OCI-LY7 (cell line): Measurements from ENCODE around the gene SMAD6. TPM values are rescaled to one million over a fixed set of nuclear protein-coding genes. Genes with fewer than 3 reads are reported as not detected.

Experiments used
- BruUV-seq: library from RNA; stranded (reverse); fragments of 400-500 nt; replicated peaks from 2 replicates; lab custom pipeline; 2021; lab: Mats Ljungman, UMichigan
- CTCF ChIA-PET: fragments of 300-600 bp; sonication (Branson Sonifier 250); formaldehyde crosslinking; loops from one replicate; lab custom pipeline; 2022; ENCODE audit warnings: antibody characterized with exemption; ENCODE audit not compliant: unreplicated experiment; lab: Charles Lee
- POLR2A ChIA-PET: fragments of 300-600 bp; sonication (Branson Sonifier 250); formaldehyde crosslinking; loops from one replicate; lab custom pipeline; 2022; ENCODE audit warnings: antibody characterized with exemption; lab: Charles Lee
- DNase-seq: peaks from one replicate; pipeline ENCODE4 v3.0.0-alpha.2; 2015; ENCODE audit warnings: low spot score
- H2AFZ ChIP-seq: fragments of 200-600 bp; sonication (generic), shearing (Covaris generic); 2 replicates; pipeline ENCODE4 v1.6.1; 2014; ENCODE audit warnings: mild to moderate bottlenecking, antibody characterized with exemption, low read length, moderate library complexity
- H3K27ac ChIP-seq: fragments of 200-600 bp; sonication (generic); 2 replicates; pipeline ENCODE4 v1.5.1; 2014; ENCODE audit warnings: mixed run types, low read depth, mild to moderate bottlenecking, moderate library complexity, low read length, inconsistent platforms; ENCODE audit not compliant: poor library complexity, severe bottlenecking
- H3K36me3 ChIP-seq: fragments of 200-600 bp; sonication (generic); 2 replicates; pipeline ENCODE4 v1.6.1; 2014; ENCODE audit warnings: mild to moderate bottlenecking, antibody characterized with exemption, low read length, moderate library complexity, mixed read lengths; ENCODE audit not compliant: insufficient read depth
- H3K4me1 ChIP-seq: fragments of 200-600 bp; sonication (generic); 2 replicates; pipeline ENCODE4 v1.5.1; 2014; ENCODE audit warnings: mild to moderate bottlenecking, low read length; ENCODE audit not compliant: insufficient read depth, poor library complexity, severe bottlenecking
- H3K4me2 ChIP-seq: fragments of 200-600 bp; sonication (generic); 2 replicates; pipeline ENCODE4 v1.6.1; 2014; ENCODE audit warnings: mild to moderate bottlenecking, low read length
- H3K4me3 ChIP-seq: fragments of 200-600 bp; sonication (generic); 2 replicates; pipeline ENCODE4 v1.5.1; 2014; ENCODE audit warnings: mild to moderate bottlenecking, low read depth, low read length; ENCODE audit not compliant: poor library complexity, severe bottlenecking
- H3K79me2 ChIP-seq: fragments of 200-600 bp; sonication (generic); 2 replicates; pipeline ENCODE4 v1.6.1; 2016; ENCODE audit warnings: low read depth, mild to moderate bottlenecking, low read length, moderate library complexity, mixed read lengths; ENCODE audit not compliant: insufficient read depth
- H3K9me2 ChIP-seq: fragments of 200-600 bp; sonication (generic); 2 replicates; pipeline ENCODE4 v1.6.1; 2016; ENCODE audit warnings: mild to moderate bottlenecking, low read length, mixed read lengths; ENCODE audit not compliant: insufficient read depth
- H3K9me3 ChIP-seq: fragments of 200-600 bp; sonication (generic); 2 replicates; pipeline ENCODE4 v1.6.1; 2014; ENCODE audit warnings: mild to moderate bottlenecking, mixed run types, low read length, mixed read lengths
- H4K20me1 ChIP-seq: fragments of 200-600 bp; sonication (generic); 2 replicates; pipeline ENCODE4 v1.6.1; 2014; ENCODE audit warnings: mild to moderate bottlenecking, antibody characterized with exemption, low read length, moderate library complexity, mixed read lengths; ENCODE audit not compliant: insufficient read depth
- EZH2phosphoT487 ChIP-seq: fragments of 200-600 bp; sonication (generic); IDR thresholded peaks from 2 replicates; pipeline ENCODE4 v1.6.1; 2018; ENCODE audit warnings: low read depth, borderline replicate concordance, mild to moderate bottlenecking, mixed run types, antibody characterized with exemption, low read length, moderate library complexity, mixed read lengths
- intact Hi-C: fragments of 100-400 bp; cut with micrococcal nuclease; formaldehyde crosslinking; loops from one replicate; pipeline ENCODE4 v1.10.0; 2022; ENCODE audit not compliant: unreplicated experiment
- total RNA-seq, 2 experiments: library from RNA; depleted of rRNA in 1 of 2; stranded (reverse); fragments of >200 nt in 1 of 2; shearing (Covaris generic) in 1 of 2; gene quantifications; 2 replicates each; pipeline ENCODE4 v1.2.3, GENCODE V29; 2014 to 2022
- TF ChIP-seq, protein P1 (sequence below): fragments of 200-600 bp; sonication (generic); conservative IDR thresholded peaks from 2 replicates; pipeline ENCODE4 v1.5.1; 2014; ENCODE audit warnings: mild to moderate bottlenecking, antibody characterized with exemption, low read length, moderate library complexity, mixed read lengths

Gene SMAD6
- total RNA-seq, 2 experiments from 2014 or later = 14.6 to 16.1 TPM

DNA sequence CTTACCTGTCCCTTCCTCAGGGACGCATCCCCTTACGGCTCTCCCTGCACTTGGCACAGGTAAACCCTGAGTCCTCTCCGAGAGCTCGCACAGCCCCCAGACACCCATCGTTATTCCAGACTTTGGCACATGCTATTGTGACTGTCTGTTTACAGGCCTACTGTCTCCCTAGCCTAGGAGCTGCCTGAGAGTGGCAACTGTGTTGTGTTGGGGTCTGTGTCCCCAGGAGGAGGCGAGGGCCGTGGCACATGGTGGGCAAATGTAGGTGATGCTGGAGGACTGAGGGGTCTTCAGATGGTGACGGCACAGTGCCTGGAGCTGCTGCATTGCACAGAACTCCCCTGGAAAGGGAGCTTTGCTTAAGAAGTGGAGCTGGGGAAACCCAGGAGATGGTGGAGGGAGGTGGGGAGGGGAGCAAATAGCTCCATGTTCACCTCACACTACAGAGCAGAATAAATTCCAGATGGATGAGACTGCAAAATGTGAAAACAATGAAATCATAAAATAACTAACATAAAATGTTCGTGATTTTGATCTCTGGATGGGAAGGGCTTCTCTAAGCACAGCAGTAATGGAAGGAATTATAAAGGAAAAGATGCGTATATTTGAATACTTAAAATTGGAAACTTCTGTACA lies 96.5 kb downstream of the SMAD6 start:
- H3K4me3 ChIP-seq = no peak overlapping the region
- no peak overlapping the region for H2AFZ ChIP-seq
- ChIA-PET CTCF (interaction anchor here (0.6 kb wide), 1 partner anchor 184 kb away, joined by 7 read pairs; no protein-coding TSS in a partner anchor), POLR2A (no interaction called here)
- H3K9me3 ChIP-seq = no peaks in the 10 kb centered on the region
- H3K79me2 ChIP-seq = no peaks in the 10 kb centered on the region
- H3K4me1 ChIP-seq = no peaks in the 10 kb centered on the region
- H3K9me2 ChIP-seq = no peaks in the 10 kb centered on the region
- no peaks in the 10 kb centered on the region for H3K36me3 ChIP-seq
- no peak for DNase-seq
- no peak overlapping the region for H3K4me2 ChIP-seq
- H3K27ac ChIP-seq = no peak overlapping the region
- TF ChIP-seq, protein P1, sequence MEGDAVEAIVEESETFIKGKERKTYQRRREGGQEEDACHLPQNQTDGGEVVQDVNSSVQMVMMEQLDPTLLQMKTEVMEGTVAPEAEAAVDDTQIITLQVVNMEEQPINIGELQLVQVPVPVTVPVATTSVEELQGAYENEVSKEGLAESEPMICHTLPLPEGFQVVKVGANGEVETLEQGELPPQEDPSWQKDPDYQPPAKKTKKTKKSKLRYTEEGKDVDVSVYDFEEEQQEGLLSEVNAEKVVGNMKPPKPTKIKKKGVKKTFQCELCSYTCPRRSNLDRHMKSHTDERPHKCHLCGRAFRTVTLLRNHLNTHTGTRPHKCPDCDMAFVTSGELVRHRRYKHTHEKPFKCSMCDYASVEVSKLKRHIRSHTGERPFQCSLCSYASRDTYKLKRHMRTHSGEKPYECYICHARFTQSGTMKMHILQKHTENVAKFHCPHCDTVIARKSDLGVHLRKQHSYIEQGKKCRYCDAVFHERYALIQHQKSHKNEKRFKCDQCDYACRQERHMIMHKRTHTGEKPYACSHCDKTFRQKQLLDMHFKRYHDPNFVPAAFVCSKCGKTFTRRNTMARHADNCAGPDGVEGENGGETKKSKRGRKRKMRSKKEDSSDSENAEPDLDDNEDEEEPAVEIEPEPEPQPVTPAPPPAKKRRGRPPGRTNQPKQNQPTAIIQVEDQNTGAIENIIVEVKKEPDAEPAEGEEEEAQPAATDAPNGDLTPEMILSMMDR = no peak
- no peak for TF ChIP-seq EZH2phosphoT487
- intact Hi-C loops = no loop called here
- BruUV-seq = no TSS peak
- no peaks in the 10 kb centered on the region for H4K20me1 ChIP-seq

DNA sequence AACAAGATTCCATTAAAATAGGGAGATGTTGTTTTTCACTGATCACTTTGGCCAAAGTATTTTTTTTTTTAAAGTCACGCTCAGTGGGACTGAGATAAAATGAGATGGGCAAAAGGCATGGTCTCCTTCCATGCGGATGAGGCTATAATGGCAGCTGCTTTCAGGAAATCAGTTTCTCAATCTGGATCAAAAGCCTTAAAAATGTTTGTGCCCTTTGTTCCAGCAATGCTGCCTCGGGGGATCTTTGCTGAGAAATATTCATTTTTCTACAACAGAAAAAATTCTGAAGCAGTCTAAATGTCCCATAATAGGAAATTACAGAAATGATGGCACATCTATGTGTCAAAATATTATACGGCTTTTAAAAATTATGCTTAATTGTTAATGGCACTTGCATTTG lies 97.2 kb downstream of the SMAD6 start:
- Histone ChIP-seq H3K4me3 (no peak overlapping the region), H3K4me1 (no peaks in the 10 kb centered on the region), H3K79me2 (no peaks in the 10 kb centered on the region), H2AFZ (no peak overlapping the region), H3K9me3 (no peaks in the 10 kb centered on the region), H3K4me2 (no peak overlapping the region), H3K27ac (no peak overlapping the region), H4K20me1 (no peaks in the 10 kb centered on the region), H3K36me3 (no peaks in the 10 kb centered on the region), H3K9me2 (no peaks in the 10 kb centered on the region)
- TF ChIP-seq, protein P1 = no peak
- no peak for TF ChIP-seq EZH2phosphoT487
- intact Hi-C loops = no loop called here
- no peak for DNase-seq
- POLR2A ChIA-PET = no interaction called here
- CTCF ChIA-PET = no interaction called here
- no TSS peak for BruUV-seq

DNA sequence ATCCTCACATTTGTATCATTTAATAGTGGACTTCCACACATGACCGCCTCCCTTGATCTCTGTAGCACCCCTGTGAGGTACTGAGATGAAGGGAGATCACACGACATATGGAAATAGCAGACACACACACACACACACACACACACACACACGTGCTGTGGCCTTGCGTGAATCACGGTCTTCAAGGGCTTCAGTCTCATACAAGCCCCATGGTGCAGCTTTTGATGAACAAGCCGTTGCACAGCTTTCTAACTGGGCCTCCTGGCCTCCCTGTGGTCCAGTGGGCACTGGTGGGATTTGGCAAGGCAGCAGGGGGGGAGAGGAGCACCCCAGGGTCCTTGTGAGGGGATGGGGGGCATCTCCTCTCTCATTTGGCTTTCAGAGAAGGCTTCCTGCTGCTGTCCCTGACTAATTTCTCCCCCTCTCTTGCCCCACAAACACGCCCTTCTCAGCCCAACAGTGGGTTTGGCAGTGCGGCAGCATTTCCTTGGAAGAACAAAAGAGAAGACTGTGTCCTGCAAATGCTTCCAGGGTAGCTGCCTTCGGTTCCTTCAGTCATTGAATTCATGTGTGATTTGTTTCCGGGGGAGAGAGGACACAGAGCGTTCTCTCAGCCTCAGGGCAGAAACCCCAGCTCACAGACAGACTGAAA lies 98.7 kb downstream of the SMAD6 start:
- intact Hi-C loops = no loop called here

More for the DNA sequence above, 98.7 kb downstream of the SMAD6 start:
- DNase-seq = no peak
- Histone ChIP-seq H3K9me2 (no peaks in the 10 kb centered on the region), H3K4me1 (no peaks in the 10 kb centered on the region), H3K4me3 (no peak overlapping the region), H4K20me1 (no peaks in the 10 kb centered on the region), H3K9me3 (no peaks in the 10 kb centered on the region), H3K27ac (no peak overlapping the region), H3K79me2 (no peaks in the 10 kb centered on the region), H2AFZ (no peak overlapping the region), H3K36me3 (no peaks in the 10 kb centered on the region), H3K4me2 (no peak overlapping the region)
- no peak for TF ChIP-seq EZH2phosphoT487
- TF ChIP-seq, protein P1 = no peak
- CTCF ChIA-PET = no interaction called here
- no TSS peak for BruUV-seq
- POLR2A ChIA-PET = interaction anchor here (0.7 kb wide), 1 partner anchor 317 kb away, joined by 4 read pairs; no protein-coding TSS in a partner anchor
